HepG2 (cell line): ENCODE data around the gene OR1F1. TPM values are rescaled to one million over a fixed set of nuclear protein-coding genes. Genes with fewer than 3 reads are reported as not detected.

Source experiments
- ATF4 ChIP-seq, 2 experiments: fragments of 450-650 bp in 1 of 2; sonication (generic) in 1 of 2; formaldehyde crosslinking; IDR thresholded peaks; 2 replicates each; pipeline versions ENCODE4 v1.5.0 to v1.8.0; 2020 to 2022; ENCODE audit warnings: mild to moderate bottlenecking in 1 of 2, missing genetic modification reagents in 1 of 2
- E2F1 ChIP-seq: sonication (generic); formaldehyde crosslinking; IDR thresholded peaks from 2 replicates; pipeline ENCODE4 v1.5.0; 2020; ENCODE audit warnings: missing genetic modification reagents
- ELF4 ChIP-seq: sonication (generic); formaldehyde crosslinking; IDR thresholded peaks from 2 replicates; pipeline ENCODE4 v1.5.0; 2020; ENCODE audit warnings: missing genetic modification reagents, mild to moderate bottlenecking, moderate library complexity, borderline replicate concordance
- ESRRA ChIP-seq: sonication (generic); formaldehyde crosslinking; IDR thresholded peaks from 2 replicates; pipeline ENCODE4 v1.5.1; 2020; ENCODE audit warnings: mild to moderate bottlenecking, low read depth, missing genetic modification reagents
- HDAC2 ChIP-seq: sonication (generic); formaldehyde crosslinking; IDR thresholded peaks from 2 replicates; pipeline ENCODE4 v1.4.0; 2020; ENCODE audit warnings: missing genetic modification reagents
- JDP2 ChIP-seq: sonication (generic); formaldehyde crosslinking; IDR thresholded peaks from 2 replicates; pipeline ENCODE4 v1.8.1; 2022; ENCODE audit warnings: missing genetic modification reagents, borderline replicate concordance
- MXD3 ChIP-seq: IDR thresholded peaks from 2 replicates; pipeline ENCODE4 v1.6.1; 2016; ENCODE audit warnings: mild to moderate bottlenecking, missing biosample characterization, missing genetic modification reagents
- MXI1 ChIP-seq: IDR thresholded peaks from 3 replicates; pipeline ENCODE4 v1.6.1; 2012; ENCODE audit warnings: low read depth, low read length, inconsistent platforms, borderline replicate concordance
- RXRA ChIP-seq: sonication (generic); formaldehyde crosslinking; IDR thresholded peaks from 2 replicates; pipeline ENCODE4 v1.5.1; 2020; ENCODE audit warnings: missing genetic modification reagents
- SAP130 ChIP-seq: IDR thresholded peaks from 2 replicates; pipeline ENCODE4 v1.6.1; 2016; ENCODE audit warnings: low read depth
- TAF15 ChIP-seq: fragments of 200-400 bp; formaldehyde crosslinking; IDR thresholded peaks from one replicate; pipeline ENCODE4 v1.6.1; 2018; ENCODE audit warnings: mild to moderate bottlenecking, low read depth, low read length; ENCODE audit not compliant: poor library complexity, severe bottlenecking
- TBX3 ChIP-seq: fragments of 450-650 bp; IDR thresholded peaks from 2 replicates; pipeline ENCODE4 v1.6.1; 2017; ENCODE audit warnings: antibody characterized with exemption, mild to moderate bottlenecking, inconsistent platforms, borderline replicate concordance
- TFE3 ChIP-seq: IDR thresholded peaks from 2 replicates; pipeline ENCODE4 v1.6.1; 2016
- THRA ChIP-seq: sonication (generic); formaldehyde crosslinking; IDR thresholded peaks from 2 replicates; pipeline ENCODE4 v1.4.0; 2020; ENCODE audit warnings: missing genetic modification reagents, borderline replicate concordance
- TRIM22 ChIP-seq: fragments of 450-650 bp; IDR thresholded peaks from 2 replicates; pipeline ENCODE4 v1.6.1; 2017
- U2AF1 ChIP-seq: fragments of 200-400 bp; formaldehyde crosslinking; optimal IDR thresholded peaks from 2 replicates; pipeline ENCODE3; 2017; ENCODE audit warnings: mild to moderate bottlenecking, low read depth, low read length
- ZBTB34 ChIP-seq: sonication (generic); formaldehyde crosslinking; IDR thresholded peaks from 2 replicates; pipeline ENCODE4 v1.8.0; 2022; ENCODE audit warnings: mild to moderate bottlenecking, missing genetic modification reagents
- ZNF335 ChIP-seq: sonication (generic); formaldehyde crosslinking; IDR thresholded peaks from 2 replicates; pipeline ENCODE4 v1.4.0; 2020; ENCODE audit warnings: missing genetic modification reagents
- ZNF547 ChIP-seq: sonication (generic); formaldehyde crosslinking; IDR thresholded peaks from 2 replicates; pipeline ENCODE4 v1.5.1; 2020; ENCODE audit warnings: mild to moderate bottlenecking, missing genetic modification reagents
- ZNF644 ChIP-seq: IDR thresholded peaks from 2 replicates; pipeline ENCODE4 v1.6.1; 2016; ENCODE audit warnings: low read depth
- ZSCAN20 ChIP-seq: sonication (generic); formaldehyde crosslinking; IDR thresholded peaks from 2 replicates; pipeline ENCODE4 v1.4.0; 2020; ENCODE audit warnings: missing genetic modification reagents, mild to moderate bottlenecking, borderline replicate concordance
- polyA plus RNA-seq, 8 experiments: library from polyadenylated mRNA; depleted of rRNA in 3 of 8; stranded (reverse) in 7 of 8; unstranded in 1 of 8; fragments of >200 nt; fragmentation: Illumina TruSeq in 4 of 8; extraction: Trizol in 4 of 8; gene quantifications; 2 replicates each; pipeline versions ENCODE4 v1.2.1 to v1.2.3, GENCODE V29; 2011 to 2016; ENCODE audit warnings: low read depth in 4 of 8, missing spikeins in 1 of 8, mixed read lengths in 1 of 8; ENCODE audit not compliant: insufficient read depth in 1 of 8
- total RNA-seq, 5 experiments: library from RNA; depleted of rRNA; stranded (reverse); fragments of >200 nt; fragmentation: Illumina TruSeq; extraction: Trizol; gene quantifications; 2 replicates each; pipeline ENCODE4 v1.2.3, GENCODE V29; 2016; ENCODE audit warnings: low read depth in 1 of 5

The OR1F1 gene
- total and polyA plus RNA-seq, 2 of the 13 experiments (the other 11 are each of a cell fraction or from before 2014, with no cell fraction given) = 0.90 TPM; not detected in 1

- TF ChIP-seq ZNF644 (no peak; the same call in 1 of the 2 replicates), ZBTB34 (CRISPR knock-in tag) (peak; percentile 74), ELF4 (CRISPR knock-in tag) (no peak), ZSCAN20 (CRISPR knock-in tag) (no peak), TBX3 (no peak), HDAC2 (CRISPR knock-in tag) (peak; percentile 55), SAP130 (CRISPR knock-in tag) (peak; percentile 63), ZNF335 (CRISPR knock-in tag) (no peak), JDP2 (no peak), E2F1 (CRISPR knock-in tag) (no peak), MXI1 (peak; percentile 33; the same call in 1 of the 3 replicates), TAF15 (no peak), ZNF547 (CRISPR knock-in tag) (no peak), RXRA (peak; percentile 77), THRA (CRISPR knock-in tag) (0 out of 2 replicates have a peak, but pooled peaks have one; percentile 28), ESRRA (0 out of 2 replicates have a peak, but pooled peaks have one; percentile 50), U2AF1 (no peak), ATF4 (CRISPR knock-in tag; IDR thresholded peaks at IDR 0.05) (no peak), TRIM22 (no peak), TFE3 (0 out of 2 replicates have a peak, but pooled peaks have one; percentile 59), MXD3 (CRISPR knock-in tag) (no peak)
These were observed 10.5 kb downstream of the OR1F1 start (continued) for GRCh38 chr16:3198334-3199072.
